Sigmoid colon (tissue), 3 donors: ENCODE measurements around the gene CSNK1D.

Experiments used
- POLR2A ChIP-seq, 2 donors: fragments of 450-650 bp; IDR thresholded peaks; one replicate each; pipeline ENCODE4 v1.6.1; 2016; ENCODE audit warnings: antibody characterized with exemption in 2 of 2, mild to moderate bottlenecking in 2 of 2, moderate library complexity in 2 of 2
- TF ChIP-seq, protein P1 (sequence below), 4 experiments: fragments of 450-650 bp in 3 of 4; fragments of 200-600 bp in 1 of 4; IDR thresholded peaks; one replicate each; pipeline ENCODE4 v1.5.1; 2016 to 2019; ENCODE audit warnings: antibody characterized with exemption in 4 of 4, mild to moderate bottlenecking in 3 of 4, moderate library complexity in 2 of 4

DNA sequence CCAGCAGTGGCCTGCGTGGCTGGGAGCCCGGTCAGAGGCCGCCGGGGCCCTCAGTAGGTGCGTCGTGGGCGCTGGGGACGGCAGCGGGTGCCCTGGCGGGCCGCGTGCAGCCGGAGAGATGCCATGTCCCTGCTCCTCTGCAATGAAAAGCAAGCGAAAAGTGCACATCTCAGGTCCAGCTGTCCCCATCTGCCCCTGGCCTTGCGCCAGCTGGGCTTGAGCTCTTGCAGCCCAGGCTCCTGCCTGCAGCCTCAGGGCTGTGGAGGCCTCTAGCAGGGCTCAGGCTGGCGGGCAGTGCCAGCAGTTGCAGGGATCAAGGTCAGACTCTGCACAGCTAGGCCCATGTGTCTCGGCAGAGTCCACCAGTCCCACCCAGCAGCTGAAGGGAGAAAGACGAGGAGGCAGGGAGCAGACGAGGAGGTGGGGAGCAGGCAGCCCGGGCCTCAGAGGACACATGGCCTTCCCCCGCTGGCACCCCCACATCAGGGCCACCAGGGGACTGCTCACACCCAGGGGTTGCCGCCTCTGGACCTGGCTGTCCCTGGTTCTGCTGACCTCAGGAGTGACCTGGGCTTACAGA, 33.5 kb downstream of the CSNK1D start:
- TF ChIP-seq, protein P1, sequence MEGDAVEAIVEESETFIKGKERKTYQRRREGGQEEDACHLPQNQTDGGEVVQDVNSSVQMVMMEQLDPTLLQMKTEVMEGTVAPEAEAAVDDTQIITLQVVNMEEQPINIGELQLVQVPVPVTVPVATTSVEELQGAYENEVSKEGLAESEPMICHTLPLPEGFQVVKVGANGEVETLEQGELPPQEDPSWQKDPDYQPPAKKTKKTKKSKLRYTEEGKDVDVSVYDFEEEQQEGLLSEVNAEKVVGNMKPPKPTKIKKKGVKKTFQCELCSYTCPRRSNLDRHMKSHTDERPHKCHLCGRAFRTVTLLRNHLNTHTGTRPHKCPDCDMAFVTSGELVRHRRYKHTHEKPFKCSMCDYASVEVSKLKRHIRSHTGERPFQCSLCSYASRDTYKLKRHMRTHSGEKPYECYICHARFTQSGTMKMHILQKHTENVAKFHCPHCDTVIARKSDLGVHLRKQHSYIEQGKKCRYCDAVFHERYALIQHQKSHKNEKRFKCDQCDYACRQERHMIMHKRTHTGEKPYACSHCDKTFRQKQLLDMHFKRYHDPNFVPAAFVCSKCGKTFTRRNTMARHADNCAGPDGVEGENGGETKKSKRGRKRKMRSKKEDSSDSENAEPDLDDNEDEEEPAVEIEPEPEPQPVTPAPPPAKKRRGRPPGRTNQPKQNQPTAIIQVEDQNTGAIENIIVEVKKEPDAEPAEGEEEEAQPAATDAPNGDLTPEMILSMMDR (IDR thresholded peaks at IDR 0.05) = no peak
- TF ChIP-seq POLR2A (IDR thresholded peaks at IDR 0.05) = no peak
